GM12878 (cell line): ENCODE data around the gene CFAP53. TPM values are rescaled to one million over a fixed set of nuclear protein-coding genes. Genes with fewer than 3 reads are reported as not detected.

Experiments
- ATF7 ChIP-seq: fragments of 450-650 bp; IDR thresholded peaks from 2 replicates; pipeline ENCODE4 v1.6.1; 2016; ENCODE audit warnings: low read depth, mild to moderate bottlenecking
- BMI1 ChIP-seq: fragments of 450-650 bp; IDR thresholded peaks from 2 replicates; pipeline ENCODE4 v1.6.1; 2016; ENCODE audit warnings: mild to moderate bottlenecking, moderate library complexity, borderline replicate concordance
- BRCA1 ChIP-seq: IDR thresholded peaks from 2 replicates; pipeline ENCODE4 v1.6.1; 2011; ENCODE audit warnings: low read depth, low read length, improper control_type of control experiment
- CHD1 ChIP-seq: IDR thresholded peaks from 2 replicates; pipeline ENCODE4 v1.6.1; 2012; ENCODE audit warnings: low read depth, low read length, improper control_type of control experiment
- CHD4 ChIP-seq: fragments of 200-600 bp; sonication (generic); IDR thresholded peaks from 2 replicates; pipeline ENCODE4 v1.6.1; 2016; ENCODE audit warnings: mild to moderate bottlenecking
- E4F1 ChIP-seq: fragments of 450-650 bp; IDR thresholded peaks from 2 replicates; pipeline ENCODE4 v1.6.1; 2018; ENCODE audit warnings: borderline replicate concordance, mild to moderate bottlenecking; ENCODE audit not compliant: partially characterized antibody
- EZH2 ChIP-seq: IDR thresholded peaks from 2 replicates; pipeline ENCODE4 v1.6.1; 2012; ENCODE audit warnings: low read depth, mild to moderate bottlenecking, control low read depth, inconsistent platforms, low read length, borderline replicate concordance; ENCODE audit not compliant: control insufficient read depth
- HSF1 ChIP-seq: fragments of 150-350 bp; IDR thresholded peaks from 2 replicates; pipeline ENCODE4 v1.6.1; 2014; ENCODE audit warnings: mild to moderate bottlenecking, low read depth, low read length
- IKZF1 ChIP-seq: fragments of 450-650 bp; conservative IDR thresholded peaks from 2 replicates; pipeline ENCODE4 v1.6.1; 2017; ENCODE audit warnings: antibody characterized with exemption, mild to moderate bottlenecking
- IRF4 ChIP-seq: IDR thresholded peaks from 2 replicates; pipeline ENCODE4 v1.6.1; 2011; ENCODE audit warnings: low read depth, low read length
- JUND ChIP-seq: IDR thresholded peaks from 2 replicates; pipeline ENCODE4 v1.6.1; 2012; ENCODE audit warnings: low read depth, mild to moderate bottlenecking, low read length, improper control_type of control experiment, moderate library complexity
- MTA2 ChIP-seq: fragments of 450-650 bp; IDR thresholded peaks from 2 replicates; pipeline ENCODE4 v1.6.1; 2016; ENCODE audit warnings: low read depth, mild to moderate bottlenecking, moderate library complexity
- MTA3 ChIP-seq: IDR thresholded peaks from 2 replicates; pipeline ENCODE4 v1.6.1; 2012; ENCODE audit warnings: low read length, inconsistent platforms, borderline replicate concordance
- MYB ChIP-seq: fragments of 150-350 bp; IDR thresholded peaks from 2 replicates; pipeline ENCODE4 v1.6.1; 2014; ENCODE audit warnings: mild to moderate bottlenecking, low read depth, low read length, borderline replicate concordance
- PAX5 ChIP-seq: IDR thresholded peaks from 2 replicates; pipeline ENCODE4 v1.6.1; 2011; ENCODE audit warnings: low read depth, low read length, borderline replicate concordance
- RCOR1 ChIP-seq: conservative IDR thresholded peaks from 2 replicates; pipeline ENCODE4 v1.6.1; 2012; ENCODE audit warnings: low read depth, low read length, improper control_type of control experiment
- RELB ChIP-seq: fragments of 450-650 bp; IDR thresholded peaks from 2 replicates; pipeline ENCODE4 v1.6.1; 2017; ENCODE audit warnings: low read depth, mild to moderate bottlenecking, moderate library complexity
- SMARCA5 ChIP-seq: fragments of 450-650 bp; IDR thresholded peaks from 2 replicates; pipeline ENCODE4 v1.6.1; 2017; ENCODE audit warnings: mild to moderate bottlenecking
- SPI1 ChIP-seq: IDR thresholded peaks from 2 replicates; pipeline ENCODE4 v1.6.1; 2011; ENCODE audit warnings: low read depth, mild to moderate bottlenecking, low read length, moderate library complexity, borderline replicate concordance; ENCODE audit not compliant: insufficient read depth
- TBL1XR1 ChIP-seq: IDR thresholded peaks from 2 replicates; pipeline ENCODE4 v1.6.1; 2012; ENCODE audit warnings: low read depth, low read length, improper control_type of control experiment
- ZNF384 ChIP-seq: IDR thresholded peaks from 2 replicates; pipeline ENCODE4 v1.6.1; 2012; ENCODE audit warnings: low read depth, mild to moderate bottlenecking, low read length, improper control_type of control experiment, borderline replicate concordance
- ZNF592 ChIP-seq: fragments of 450-650 bp; IDR thresholded peaks from 2 replicates; pipeline ENCODE4 v1.6.1; 2017; ENCODE audit warnings: mild to moderate bottlenecking, moderate library complexity
- ZZZ3 ChIP-seq: IDR thresholded peaks from 2 replicates; pipeline ENCODE4 v1.6.1; 2011; ENCODE audit warnings: low read depth; ENCODE audit not compliant: control insufficient read depth, insufficient read length
- polyA plus RNA-seq, 11 experiments: library from polyadenylated mRNA; depleted of rRNA in 4 of 11; unstranded in 6 of 11; stranded (reverse) in 5 of 11; fragments of >200 nt; fragmentation: Nextera tagmentation in 4 of 11; fragmentation: Illumina TruSeq in 1 of 11; extraction: Ambion mirVana in 4 of 11; extraction: Trizol in 1 of 11; gene quantifications; 1 replicate in 1 of 11; 2 replicates in 10 of 11; pipeline versions ENCODE4 v1.2.1 to v1.2.3, GENCODE V29; 2011 to 2016; ENCODE audit warnings: inconsistent platforms in 2 of 11, missing spikeins in 2 of 11, low read depth in 1 of 11
- total RNA-seq, 4 experiments: library from RNA; depleted of rRNA in 3 of 4; stranded (reverse); fragments of >200 nt in 3 of 4; fragmentation: Illumina TruSeq in 1 of 4; extraction: Trizol in 1 of 4; gene quantifications; 2 replicates each; pipeline versions ENCODE4 v1.2.1 to v1.2.3, GENCODE V29; 2013 to 2021

The CFAP53 gene
- total and polyA plus RNA-seq, 10 of the 15 experiments (the other 5 are each of a cell fraction or from before 2014, with no cell fraction given): 0.05 to 0.31 (median 0.12) TPM; not detected in 1

- TF ChIP-seq MYB (no peak), ATF7 (no peak), IRF4 (no peak), ZZZ3 (no peak), MTA2 (no peak), BRCA1 (0 out of 2 replicates have a peak, but pooled peaks have one; percentile 59), TBL1XR1 (no peak), RELB (no peak), CHD4 (no peak), CHD1 (no peak), ZNF592 (no peak), EZH2 (no peak), E4F1 (peak; percentile 30), JUND (no peak), RCOR1 (no peak), PAX5 (peak; percentile 60; the same call in 1 of the 2 replicates), HSF1 (no peak), ZNF384 (no peak), SPI1 (peak; percentile 89), SMARCA5 (no peak), BMI1 (peak; percentile 98), IKZF1 (peak; percentile 61), MTA3 (no peak)
Observed at GRCh38 chr18:50266248-50266704, at the start of gene CFAP53 (continued).
